MCF 10A (cell line): ENCODE measurements around the gene SLC35A2. TPM values are rescaled to one million over a fixed set of nuclear protein-coding genes. Genes with fewer than 3 reads are reported as not detected.

Experiments
- BruUV-seq: library from RNA; stranded (reverse); fragments of 400-500 nt; replicated peaks from 2 replicates; lab custom pipeline; 2021; lab: Mats Ljungman, UMichigan
- CTCF ChIA-PET: fragments of 300-600 bp; sonication (Branson Sonifier 250); formaldehyde crosslinking; extraction: SDS; loops from one replicate; lab custom pipeline; 2021; ENCODE audit warnings: antibody characterized with exemption, inconsistent platforms; lab: Yijun Ruan, JAX
- POLR2A ChIA-PET: fragments of 300-600, 350-650 bp; sonication (Branson Sonifier 250); formaldehyde crosslinking; extraction: SDS; loops from one replicate; lab custom pipeline; 2020; ENCODE audit warnings: antibody characterized with exemption, inconsistent platforms; lab: Yijun Ruan, JAX
- DNase-seq: peaks from one replicate; pipeline ENCODE4 v3.0.0-alpha.2; 2018; ENCODE audit not compliant: unreplicated experiment
- H3K27ac Mint-ChIP-seq: one replicate; pipeline ENCODE4 v1.8.0; 2022; ENCODE audit warnings: mild to moderate bottlenecking, low read depth, mixed read lengths; ENCODE audit not compliant: unreplicated experiment
- H3K27me3 Mint-ChIP-seq: one replicate; pipeline ENCODE4 v1.8.0; 2022; ENCODE audit warnings: mixed read lengths; ENCODE audit not compliant: insufficient read depth, unreplicated experiment
- H3K36me3 Mint-ChIP-seq: one replicate; pipeline ENCODE4 v1.8.0; 2022; ENCODE audit warnings: mild to moderate bottlenecking, moderate library complexity, mixed read lengths; ENCODE audit not compliant: insufficient read depth, unreplicated experiment
- H3K4me1 Mint-ChIP-seq: one replicate; pipeline ENCODE4 v1.8.0; 2022; ENCODE audit warnings: mixed read lengths; ENCODE audit not compliant: insufficient read depth, unreplicated experiment
- H3K4me3 Mint-ChIP-seq: one replicate; pipeline ENCODE4 v1.8.0; 2022; ENCODE audit warnings: mild to moderate bottlenecking, moderate library complexity, mixed read lengths; ENCODE audit not compliant: unreplicated experiment
- H3K9me3 Mint-ChIP-seq: one replicate; pipeline ENCODE4 v1.8.0; 2022; ENCODE audit warnings: mixed read lengths; ENCODE audit not compliant: unreplicated experiment
- CTCF ChIP-seq: fragments of 200-600 bp; IDR thresholded peaks from one replicate; pipeline ENCODE4 v1.8.0; 2022; ENCODE audit warnings: antibody characterized with exemption, mild to moderate bottlenecking; ENCODE audit not compliant: unreplicated experiment
- intact Hi-C: fragments of 100-400 bp; cut with micrococcal nuclease; formaldehyde crosslinking; loops from 2 replicates; pipeline ENCODE4 v1.14.1; 2022
- total RNA-seq: library from RNA; stranded (reverse); gene quantifications from 2 replicates; pipeline ENCODE4 v1.2.3, GENCODE V29; 2022

The SLC35A2 gene
- total RNA-seq, 1 experiment from 2014 or later: 43.5 TPM

- BruUV-seq: no TSS peak
- Mint-ChIP-seq H3K4me3 (peak overlapping the region; percentile 91), H3K4me1 (peaks cover 17% of the 10 kb centered on the region), H3K36me3 (peaks cover 55% of the 10 kb centered on the region), H3K27ac (no peak overlapping the region), H3K27me3 (no peaks in the 10 kb centered on the region), H3K9me3 (peaks cover 15% of the 10 kb centered on the region)
- intact Hi-C loops: loop anchor here (5.0 kb wide), 2 partner anchors 42 to 147 kb away; partner anchors contain the start of gene GLOD5
- POLR2A ChIA-PET: no interaction called here
- CTCF ChIA-PET: no interaction called here
- no peak for TF ChIP-seq CTCF
- no peak for DNase-seq
These were observed 1.6 kb downstream of the SLC35A2 start for GRCh38 chrX:48909703-48910294.

- Mint-ChIP-seq H3K27ac (no peak overlapping the region), H3K4me1 (peaks cover 17% of the 10 kb centered on the region), H3K4me3 (no peak overlapping the region), H3K27me3 (no peaks in the 10 kb centered on the region), H3K36me3 (peaks cover 51% of the 10 kb centered on the region), H3K9me3 (peaks cover 15% of the 10 kb centered on the region)
- DNase-seq: no peak
- CTCF ChIA-PET: no interaction called here
- intact Hi-C loops: no loop called here
- no TSS peak for BruUV-seq
- TF ChIP-seq CTCF: no peak
- POLR2A ChIA-PET: no interaction called here
These were observed 2.8 kb downstream of the SLC35A2 start for GRCh38 chrX:48908600-48908999.

GRCh38 chrX:48905090-48905790 is 6.2 kb downstream of the SLC35A2 start:
- CTCF ChIA-PET: no interaction called here
- H3K36me3 Mint-ChIP-seq: peaks cover 55% of the 10 kb centered on the region

More at GRCh38 chrX:48905090-48905790, 6.2 kb downstream of the SLC35A2 start:
- Mint-ChIP-seq H3K27ac (no peak overlapping the region), H3K4me3 (no peak overlapping the region), H3K9me3 (no peaks in the 10 kb centered on the region), H3K27me3 (no peaks in the 10 kb centered on the region), H3K4me1 (no peaks in the 10 kb centered on the region)
- DNase-seq: no peak
- intact Hi-C loops: no loop called here
- POLR2A ChIA-PET: interaction anchor here (1.3 kb wide), 1 partner anchor 8 kb away, joined by 3 read pairs; the partner anchor contains the start of genes PQBP1 and TIMM17B
- no TSS peak for BruUV-seq
- TF ChIP-seq CTCF: no peak
